SK-MEL-5 (cell line): ENCODE results near the gene KIAA2012. TPM values are rescaled to one million over a fixed set of nuclear protein-coding genes. Genes with fewer than 3 reads are reported as not detected.

ENCODE experiments used
- DNase-seq: peaks from one replicate; pipeline ENCODE4 v3.0.0-alpha.2; 2016; ENCODE audit warnings: low read depth, low spot score
- in situ Hi-C: cut with HindIII; loops from 2 replicates; pipeline ENCODE4 v1.10.0; 2016; ENCODE audit warnings: low sequenced_read_pairs, high pct_unique_total_duplicates, low pct_unique_long_range_greater_than_20kb
- polyA plus RNA-seq, 2 experiments: library from polyadenylated mRNA; depleted of rRNA; stranded (reverse); fragments of >200 nt; gene quantifications; 2 replicates each; pipeline ENCODE4 v1.2.3, GENCODE V29; 2015
- total RNA-seq: library from RNA; depleted of rRNA; stranded (reverse); fragments of >200 nt; shearing (Covaris generic); gene quantifications from 2 replicates; pipeline ENCODE4 v1.2.3, GENCODE V29; 2014; rRNA removed

Gene KIAA2012
- total RNA-seq: not detected in 2 replicates
- polyA plus RNA-seq (2015; cell fraction: cytosol; rRNA removed): not detected in 2 replicates
- not detected in 2 replicates for polyA plus RNA-seq (2015; cell fraction: nucleus; rRNA removed)

- DNase-seq: peak; percentile 44
- in situ Hi-C loops: no loop called here
These were observed at the start of gene KIAA2012 for GRCh38 chr2:202072737-202073401. Gene KIAA2012 (plus strand): TSS chr2:202073255. CDS start chr2:202073628, 373 bp downstream.

- in situ Hi-C loops: no loop called here
These were observed 49.2 kb upstream of the KIAA2012 start for GRCh38 chr2:202023904-202024266.

GRCh38 chr2:202024871-202025270, 48.2 kb upstream of the KIAA2012 start:
- peak; percentile 79 for DNase-seq
- in situ Hi-C loops: no loop called here

More at GRCh38 chr2:202023904-202024266, 49.2 kb upstream of the KIAA2012 start:
- no peak for DNase-seq

- in situ Hi-C loops: no loop called here
- DNase-seq: no peak
These were observed 47.2 kb upstream of the KIAA2012 start for GRCh38 chr2:202025816-202026215.

- no peak for DNase-seq
- in situ Hi-C loops: no loop called here
These were observed 46.5 kb upstream of the KIAA2012 start for GRCh38 chr2:202026507-202026906.

- in situ Hi-C loops: no loop called here
- DNase-seq: peak; percentile 59
These were observed 42.4 kb upstream of the KIAA2012 start for GRCh38 chr2:202030691-202031090.

GRCh38 chr2:202031246-202031951, 41.7 kb upstream of the KIAA2012 start:
- in situ Hi-C loops: no loop called here
- DNase-seq: no peak

- in situ Hi-C loops: no loop called here
- no peak for DNase-seq
These were observed 40.2 kb upstream of the KIAA2012 start for GRCh38 chr2:202032846-202033316.

GRCh38 chr2:202033317-202034248, 39.5 kb upstream of the KIAA2012 start, which contains the start of gene FZD7:
Gene FZD7 (plus strand): TSS chr2:202033855. CDS start chr2:202034648, 793 bp downstream.
- in situ Hi-C loops: no loop called here
- DNase-seq: peak; percentile 85

GRCh38 chr2:202034249-202035088, 38.6 kb upstream of the KIAA2012 start:
- in situ Hi-C loops: no loop called here
- no peak for DNase-seq

- DNase-seq: no peak
- in situ Hi-C loops: no loop called here
These were observed 37.7 kb upstream of the KIAA2012 start for GRCh38 chr2:202035089-202035940.

- in situ Hi-C loops: no loop called here
These were observed 37.1 kb upstream of the KIAA2012 start for GRCh38 chr2:202035941-202036372.

GRCh38 chr2:202036601-202037037, 36.4 kb upstream of the KIAA2012 start:
- DNase-seq: no peak
- in situ Hi-C loops: no loop called here

More at GRCh38 chr2:202035941-202036372, 37.1 kb upstream of the KIAA2012 start:
- DNase-seq: no peak

GRCh38 chr2:202037086-202037485, 36.0 kb upstream of the KIAA2012 start:
- in situ Hi-C loops: no loop called here
- DNase-seq: no peak

- DNase-seq: peak; percentile 26
- in situ Hi-C loops: no loop called here
These were observed 34.4 kb upstream of the KIAA2012 start for GRCh38 chr2:202038471-202039277.
